IMR-90 (cell line): ENCODE results near the gene L1CAM. TPM values are rescaled to one million over a fixed set of nuclear protein-coding genes. Genes with fewer than 3 reads are reported as not detected.

Experiments
- ATAC-seq: fragments of 200-7000 bp; cut with Tn5 transposase; 2 replicates; pipeline ENCODE4 v1.9.1; 2020; ENCODE audit warnings: low read depth, mild to moderate bottlenecking, moderate library complexity
- BruUV-seq: library from RNA; stranded (reverse); fragments of 400-500 nt; replicated peaks from 2 replicates; lab custom pipeline; 2021; lab: Mats Ljungman, UMichigan
- CTCF ChIA-PET: fragments of 300-600 bp; formaldehyde crosslinking; extraction: SDS; loops from one replicate; lab custom pipeline; 2021; ENCODE audit warnings: antibody characterized with exemption; lab: Yijun Ruan, JAX
- POLR2A ChIA-PET: fragments of 300-600 bp; sonication (Branson Sonifier 250); formaldehyde crosslinking; loops from one replicate; lab custom pipeline; 2022; ENCODE audit warnings: antibody characterized with exemption; ENCODE audit not compliant: unreplicated experiment; lab: Charles Lee
- DNase-seq: peaks from one replicate; pipeline ENCODE4 v3.0.0; 2013
- H2AFZ ChIP-seq: replicated peaks from 2 replicates; pipeline ENCODE3; 2013; ENCODE audit warnings: low read length, mild to moderate bottlenecking; ENCODE audit not compliant: poor library complexity
- H2AK5ac ChIP-seq: 2 replicates; pipeline ENCODE4 v1.6.1; 2013; ENCODE audit warnings: low read depth, low read length, inconsistent platforms
- H2AK9ac ChIP-seq: replicated peaks from 2 replicates; pipeline ENCODE3; 2013; ENCODE audit warnings: mild to moderate bottlenecking, low read depth, low read length, moderate library complexity; ENCODE audit not compliant: poor library complexity
- H2BK120ac ChIP-seq: 2 replicates; pipeline ENCODE4 v1.6.1; 2013; ENCODE audit warnings: low read depth, low read length, inconsistent platforms
- H2BK15ac ChIP-seq: 3 replicates; pipeline ENCODE4 v1.6.1; 2013; ENCODE audit warnings: low read depth, low read length, inconsistent platforms
- H2BK20ac ChIP-seq: 2 replicates; pipeline ENCODE4 v1.6.1; 2013; ENCODE audit warnings: low read depth, mild to moderate bottlenecking, inconsistent platforms, low read length, moderate library complexity
- H2BK5ac ChIP-seq: 2 replicates; pipeline ENCODE4 v1.6.1; 2013; ENCODE audit warnings: mild to moderate bottlenecking, low read depth, low read length, inconsistent platforms; ENCODE audit not compliant: poor library complexity, severe bottlenecking
- H3K14ac ChIP-seq: replicated peaks from 2 replicates; pipeline ENCODE4 v1.6.1; 2013; ENCODE audit warnings: low read depth, low read length, inconsistent platforms
- H3K18ac ChIP-seq: 2 replicates; pipeline ENCODE4 v1.6.1; 2013; ENCODE audit warnings: low read depth, low read length, control low read depth
- H3K23ac ChIP-seq: 2 replicates; pipeline ENCODE4 v1.6.1; 2013; ENCODE audit warnings: low read depth, low read length, inconsistent platforms
- H3K27ac ChIP-seq: 2 replicates; pipeline ENCODE4 v1.5.1; 2013; ENCODE audit warnings: mild to moderate bottlenecking, control low read depth, low read length; ENCODE audit not compliant: insufficient read depth
- H3K27me3 ChIP-seq: 2 replicates; pipeline ENCODE4 v1.6.1; 2013; ENCODE audit warnings: low read length; ENCODE audit not compliant: control insufficient read depth, insufficient read depth
- H3K36me3 ChIP-seq: 2 replicates; pipeline ENCODE4 v1.6.1; 2013; ENCODE audit warnings: low read length, mixed read lengths; ENCODE audit not compliant: control insufficient read depth, insufficient read depth
- H3K4ac ChIP-seq: 2 replicates; pipeline ENCODE4 v1.6.1; 2013; ENCODE audit warnings: low read depth, low read length, inconsistent platforms
- H3K4me1 ChIP-seq: 2 replicates; pipeline ENCODE4 v1.6.1; 2013; ENCODE audit warnings: low read length, mixed read lengths; ENCODE audit not compliant: control insufficient read depth, insufficient read depth
- H3K4me2 ChIP-seq: 2 replicates; pipeline ENCODE4 v1.6.1; 2013; ENCODE audit warnings: low read depth, mild to moderate bottlenecking, control low read depth, low read length, moderate library complexity
- H3K4me3 ChIP-seq: 2 replicates; pipeline ENCODE4 v1.5.1; 2013; ENCODE audit warnings: low read depth, mild to moderate bottlenecking, control low read depth, low read length, moderate library complexity; ENCODE audit not compliant: insufficient read depth
- H3K56ac ChIP-seq: 2 replicates; pipeline ENCODE4 v1.6.1; 2013; ENCODE audit warnings: low read length, inconsistent platforms; ENCODE audit not compliant: insufficient read depth; ENCODE audit errors: extremely low read depth
- H3K79me1 ChIP-seq, 2 experiments: 2 replicates each; pipeline ENCODE4 v1.6.1; 2013; ENCODE audit warnings: low read length in 2 of 2, inconsistent platforms in 1 of 2, low read depth in 1 of 2
- H3K9ac ChIP-seq: 2 replicates; pipeline ENCODE4 v1.6.1; 2013; ENCODE audit warnings: low read depth, low read length, control low read depth
- H3K9me1 ChIP-seq: 2 replicates; pipeline ENCODE4 v1.6.1; 2013; ENCODE audit warnings: low read length, inconsistent platforms; ENCODE audit not compliant: insufficient read depth
- H3K9me3 ChIP-seq: 2 replicates; pipeline ENCODE4 v1.6.1; 2013; ENCODE audit warnings: low read length; ENCODE audit not compliant: control insufficient read depth, insufficient read depth
- H4K20me1 ChIP-seq: 2 replicates; pipeline ENCODE4 v1.6.1; 2013; ENCODE audit warnings: low read length, inconsistent platforms; ENCODE audit not compliant: insufficient read depth
- H4K5ac ChIP-seq: 2 replicates; pipeline ENCODE4 v1.6.1; 2013; ENCODE audit warnings: mild to moderate bottlenecking, low read depth, low read length, control low read depth
- H4K8ac ChIP-seq, 2 experiments: 2 replicates each; pipeline ENCODE4 v1.6.1; 2013; ENCODE audit warnings: low read depth in 2 of 2, low read length in 2 of 2, control low read depth in 1 of 2, inconsistent platforms in 1 of 2
- H4K91ac ChIP-seq: 2 replicates; pipeline ENCODE4 v1.6.1; 2013; ENCODE audit warnings: low read depth, low read length, inconsistent platforms; ENCODE audit not compliant: insufficient read depth
- BHLHE40 ChIP-seq: fragments of 150-350 bp; IDR thresholded peaks from 2 replicates; pipeline ENCODE4 v1.6.1; 2016; ENCODE audit warnings: mild to moderate bottlenecking, low read depth, low read length
- CEBPB ChIP-seq: IDR thresholded peaks from 2 replicates; pipeline ENCODE4 v1.6.1; 2012; ENCODE audit warnings: low read depth, low read length, improper control_type of control experiment
- CHD1 ChIP-seq: IDR thresholded peaks from 2 replicates; pipeline ENCODE4 v1.6.1; 2012; ENCODE audit warnings: low read depth, low read length, improper control_type of control experiment
- FOS ChIP-seq: fragments of 150-350 bp; IDR thresholded peaks from 2 replicates; pipeline ENCODE4 v1.6.1; 2016; ENCODE audit warnings: low read depth, low read length
- MAFK ChIP-seq: IDR thresholded peaks from 2 replicates; pipeline ENCODE4 v1.6.1; 2012; ENCODE audit warnings: low read depth, low read length, improper control_type of control experiment
- MAZ ChIP-seq: IDR thresholded peaks from 2 replicates; pipeline ENCODE4 v1.6.1; 2012; ENCODE audit warnings: low read depth, mild to moderate bottlenecking, low read length, improper control_type of control experiment, moderate library complexity, borderline replicate concordance
- NFE2L2 ChIP-seq: fragments of 150-350 bp; IDR thresholded peaks from 2 replicates; pipeline ENCODE4 v1.6.1; 2016; ENCODE audit warnings: low read depth, mild to moderate bottlenecking, low read length
- POLR2A ChIP-seq: IDR thresholded peaks from 2 replicates; pipeline ENCODE4 v1.6.1; 2012; ENCODE audit warnings: mild to moderate bottlenecking, low read depth, low read length
- RAD21 ChIP-seq: IDR thresholded peaks from 2 replicates; pipeline ENCODE4 v1.6.1; 2012; ENCODE audit warnings: low read length, improper control_type of control experiment
- RCOR1 ChIP-seq: IDR thresholded peaks from 2 replicates; pipeline ENCODE4 v1.6.1; 2012; ENCODE audit warnings: mild to moderate bottlenecking, low read length, improper control_type of control experiment; ENCODE audit not compliant: insufficient replicate concordance
- RFX5 ChIP-seq: IDR thresholded peaks from 2 replicates; pipeline ENCODE4 v1.8.0; 2012; ENCODE audit warnings: low read depth, mild to moderate bottlenecking, low read length, moderate library complexity
- SMC3 ChIP-seq: fragments of 150-350 bp; IDR thresholded peaks from 2 replicates; pipeline ENCODE4 v1.6.1; 2016; ENCODE audit warnings: low read depth, mild to moderate bottlenecking, antibody characterized with exemption, low read length, moderate library complexity
- WGBS, 2 experiments: methylation state at CpG; one replicate each; pipeline versions ENCODE4 v1.1.5 to v1.1.7; 2013; ENCODE audit warnings: missing lambda C conversion rate in 2 of 2; ENCODE audit not compliant: insufficient read length in 1 of 2; ENCODE audit errors: extremely low coverage in 2 of 2; 5-methylcytosine and 5-hydroxymethylcytosine counted together
- dilution Hi-C: fragments of 300-500 bp; cut with HindIII; formaldehyde crosslinking; loops from one replicate; pipeline ENCODE4 v1.14.3; 2018; ENCODE audit warnings: low sequenced_read_pairs; ENCODE audit not compliant: unreplicated experiment
- in situ Hi-C: fragments of 300-500 bp; cut with MboI; formaldehyde crosslinking; loops from 3 replicates; pipeline ENCODE4 v1.14.3; 2019; ENCODE audit warnings: low sequenced_read_pairs, inconsistent platforms, mixed read lengths
- intact Hi-C: fragments of 100-400 bp; cut with micrococcal nuclease; formaldehyde crosslinking; loops from 2 replicates; pipeline ENCODE4 v1.10.0; 2022
- polyA plus RNA-seq, 3 experiments: library from polyadenylated mRNA; depleted of rRNA; stranded (reverse); fragments of >200 nt; gene quantifications; 2 replicates each; pipeline ENCODE4 v1.2.3, GENCODE V29; 2012; ENCODE audit warnings: low replicate concordance in 1 of 3
- total RNA-seq: library from RNA; depleted of rRNA; stranded (reverse); fragments of >200 nt; gene quantifications from 2 replicates; pipeline ENCODE4 v1.2.3, GENCODE V29; 2012
- TF ChIP-seq, protein P1 (sequence below): fragments of 150-350 bp; IDR thresholded peaks from 2 replicates; pipeline ENCODE4 v1.6.1; 2017; ENCODE audit warnings: mild to moderate bottlenecking, antibody characterized with exemption, low read length, low read depth
- TF ChIP-seq, protein P2 (sequence below): fragments of 150-350 bp; IDR thresholded peaks from 2 replicates; pipeline ENCODE4 v1.6.1; 2016; ENCODE audit warnings: low read depth, mild to moderate bottlenecking, low read length, moderate library complexity, borderline replicate concordance
- TF ChIP-seq, protein P3 (sequence below): conservative IDR thresholded peaks from 2 replicates; pipeline ENCODE4 v1.5.1; 2012; ENCODE audit warnings: mild to moderate bottlenecking, low read depth, low read length, improper control_type of control experiment

The L1CAM gene
- total and polyA plus RNA-seq, 2 of the 4 experiments (the other 2 are of a cell fraction): 0.36 to 1.9 TPM

DNA sequence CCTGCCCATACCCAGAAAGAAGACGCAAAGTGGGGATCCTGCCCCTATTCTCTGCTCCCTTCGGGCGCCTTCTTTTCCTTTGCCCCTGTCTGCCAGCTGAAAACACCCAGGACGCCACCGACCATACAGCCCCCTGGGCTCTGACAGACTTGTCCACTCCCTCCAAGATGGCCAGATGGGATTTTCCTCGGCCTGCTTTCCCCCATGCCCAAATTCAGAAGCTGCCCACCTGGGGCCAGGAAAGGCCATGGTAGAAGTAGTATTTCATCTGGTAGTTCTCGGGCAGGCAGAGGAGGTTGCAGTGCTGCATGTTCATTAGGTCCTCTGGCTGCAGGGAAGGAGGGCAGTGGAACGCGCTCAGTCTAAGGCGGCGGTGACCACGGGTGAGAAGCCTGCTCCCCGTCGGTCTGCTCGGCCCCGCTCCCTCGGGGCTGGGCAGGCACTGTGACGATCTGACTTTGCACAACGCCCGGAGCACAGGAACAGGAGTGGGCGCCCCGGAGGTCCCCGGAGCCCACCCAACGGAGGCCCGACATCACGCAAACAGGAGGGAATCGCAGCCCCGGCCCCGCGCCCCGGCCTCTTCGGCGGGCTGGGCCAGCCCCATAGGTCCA is 48.3 kb upstream of the L1CAM start:
- 31% methylated on average over 19 of the region's 33 CpGs; no CpG with 5 or more reads in 1 of the 2 experiments for WGBS, 2 experiments
- in situ Hi-C loops (no loop called here), dilution Hi-C loops (no loop called here), intact Hi-C loops (no loop called here)
- peak overlapping the region; percentile 78 for H3K23ac ChIP-seq
- 0 out of 2 replicates have a peak overlapping the region, but pooled peaks have one; percentile 10 for H3K56ac ChIP-seq
- H2BK20ac ChIP-seq: no peak overlapping the region
- H2AFZ ChIP-seq: peak overlapping the region; percentile 93
- H3K36me3 ChIP-seq: peaks cover 22% of the 10 kb centered on the region
- H3K4ac ChIP-seq: peak overlapping the region; percentile 83
- peak overlapping the region; percentile 82 for H2AK5ac ChIP-seq
- no peaks in the 10 kb centered on the region; the same call in 1 of the 2 replicates for H3K27me3 ChIP-seq
- H2BK120ac ChIP-seq: no peak overlapping the region
- no peak overlapping the region for H2BK15ac ChIP-seq
- BruUV-seq: no TSS peak
- H3K4me3 ChIP-seq: peak overlapping the region; percentile 97
- H3K18ac ChIP-seq: no peak overlapping the region
- H3K79me1 ChIP-seq: peaks cover 4 to 9% of the 10 kb centered on the region in 2 experiments; a peak in 2 of 4 replicates
- peak overlapping the region; percentile 93 for H3K4me2 ChIP-seq
- peak overlapping the region; percentile 96 for H2AK9ac ChIP-seq
- no peak overlapping the region; the same call in 1 of the 2 replicates for H4K91ac ChIP-seq
- H3K27ac ChIP-seq: peak overlapping the region; percentile 46
- peaks cover 20% of the 10 kb centered on the region for H4K20me1 ChIP-seq
- DNase-seq: no peak
- POLR2A ChIA-PET: no interaction called here
- ATAC-seq: peak; percentile 13
- no peaks in the 10 kb centered on the region for H3K9me3 ChIP-seq
- no peak overlapping the region for H4K5ac ChIP-seq
- H3K4me1 ChIP-seq: peaks cover 2% of the 10 kb centered on the region; the same call in 1 of the 2 replicates
- H3K14ac ChIP-seq: peak overlapping the region; percentile 87
- H3K9ac ChIP-seq: peak overlapping the region; percentile 79
- no peaks in the 10 kb centered on the region for H3K9me1 ChIP-seq
- no peak overlapping the region for H2BK5ac ChIP-seq
- CTCF ChIA-PET: interaction anchor here (1.2 to 1.6 kb wide), 2 partner anchors 11 to 13 kb away, joined by 4 to 7 read pairs; no protein-coding TSS in a partner anchor
- no peak overlapping the region; a peak in 2 of 4 replicates for H4K8ac ChIP-seq
- no peak for TF ChIP-seq CHD1
- TF ChIP-seq, protein P1, sequence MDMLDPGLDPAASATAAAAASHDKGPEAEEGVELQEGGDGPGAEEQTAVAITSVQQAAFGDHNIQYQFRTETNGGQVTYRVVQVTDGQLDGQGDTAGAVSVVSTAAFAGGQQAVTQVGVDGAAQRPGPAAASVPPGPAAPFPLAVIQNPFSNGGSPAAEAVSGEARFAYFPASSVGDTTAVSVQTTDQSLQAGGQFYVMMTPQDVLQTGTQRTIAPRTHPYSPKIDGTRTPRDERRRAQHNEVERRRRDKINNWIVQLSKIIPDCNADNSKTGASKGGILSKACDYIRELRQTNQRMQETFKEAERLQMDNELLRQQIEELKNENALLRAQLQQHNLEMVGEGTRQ: no peak
- no peak for TF ChIP-seq BHLHE40
- no peak for TF ChIP-seq FOS
- TF ChIP-seq, protein P2, sequence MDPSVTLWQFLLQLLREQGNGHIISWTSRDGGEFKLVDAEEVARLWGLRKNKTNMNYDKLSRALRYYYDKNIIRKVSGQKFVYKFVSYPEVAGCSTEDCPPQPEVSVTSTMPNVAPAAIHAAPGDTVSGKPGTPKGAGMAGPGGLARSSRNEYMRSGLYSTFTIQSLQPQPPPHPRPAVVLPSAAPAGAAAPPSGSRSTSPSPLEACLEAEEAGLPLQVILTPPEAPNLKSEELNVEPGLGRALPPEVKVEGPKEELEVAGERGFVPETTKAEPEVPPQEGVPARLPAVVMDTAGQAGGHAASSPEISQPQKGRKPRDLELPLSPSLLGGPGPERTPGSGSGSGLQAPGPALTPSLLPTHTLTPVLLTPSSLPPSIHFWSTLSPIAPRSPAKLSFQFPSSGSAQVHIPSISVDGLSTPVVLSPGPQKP: no peak
- TF ChIP-seq CEBPB: no peak
- no peak for TF ChIP-seq MAZ
- TF ChIP-seq SMC3: no peak
- TF ChIP-seq RFX5: no peak
- TF ChIP-seq MAFK: no peak
- TF ChIP-seq POLR2A: no peak
- TF ChIP-seq RCOR1: no peak
- TF ChIP-seq, protein P3, sequence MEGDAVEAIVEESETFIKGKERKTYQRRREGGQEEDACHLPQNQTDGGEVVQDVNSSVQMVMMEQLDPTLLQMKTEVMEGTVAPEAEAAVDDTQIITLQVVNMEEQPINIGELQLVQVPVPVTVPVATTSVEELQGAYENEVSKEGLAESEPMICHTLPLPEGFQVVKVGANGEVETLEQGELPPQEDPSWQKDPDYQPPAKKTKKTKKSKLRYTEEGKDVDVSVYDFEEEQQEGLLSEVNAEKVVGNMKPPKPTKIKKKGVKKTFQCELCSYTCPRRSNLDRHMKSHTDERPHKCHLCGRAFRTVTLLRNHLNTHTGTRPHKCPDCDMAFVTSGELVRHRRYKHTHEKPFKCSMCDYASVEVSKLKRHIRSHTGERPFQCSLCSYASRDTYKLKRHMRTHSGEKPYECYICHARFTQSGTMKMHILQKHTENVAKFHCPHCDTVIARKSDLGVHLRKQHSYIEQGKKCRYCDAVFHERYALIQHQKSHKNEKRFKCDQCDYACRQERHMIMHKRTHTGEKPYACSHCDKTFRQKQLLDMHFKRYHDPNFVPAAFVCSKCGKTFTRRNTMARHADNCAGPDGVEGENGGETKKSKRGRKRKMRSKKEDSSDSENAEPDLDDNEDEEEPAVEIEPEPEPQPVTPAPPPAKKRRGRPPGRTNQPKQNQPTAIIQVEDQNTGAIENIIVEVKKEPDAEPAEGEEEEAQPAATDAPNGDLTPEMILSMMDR: no peak
- TF ChIP-seq RAD21: no peak
- TF ChIP-seq NFE2L2: no peak
